Trophoblast cell (in vitro differentiated cells and primary cell): Measurements from ENCODE around the gene TTC12.

Experiments used
- DNase-seq, 2 donors: peaks; one replicate each; pipeline ENCODE4 v3.0.0-alpha.2; 2016
- H2AFZ ChIP-seq: 2 replicates; pipeline ENCODE4 v1.6.1; 2013; ENCODE audit warnings: low read length, moderate library complexity, mild to moderate bottlenecking; ENCODE audit not compliant: insufficient read depth, poor library complexity
- H2AK5ac ChIP-seq: 2 replicates; pipeline ENCODE4 v1.6.1; 2013; ENCODE audit warnings: mild to moderate bottlenecking, low read length
- H2BK120ac ChIP-seq: 2 replicates; pipeline ENCODE4 v1.6.1; 2013; ENCODE audit warnings: low read length, mild to moderate bottlenecking, moderate library complexity; ENCODE audit not compliant: insufficient read depth, poor library complexity
- H2BK12ac ChIP-seq: 2 replicates; pipeline ENCODE4 v1.6.1; 2013; ENCODE audit warnings: mild to moderate bottlenecking, low read length, moderate library complexity
- H2BK5ac ChIP-seq: 2 replicates; pipeline ENCODE4 v1.6.1; 2013; ENCODE audit warnings: low read length, low read depth, moderate library complexity, mild to moderate bottlenecking; ENCODE audit not compliant: poor library complexity
- H3K14ac ChIP-seq: 2 replicates; pipeline ENCODE4 v1.6.1; 2013; ENCODE audit warnings: mild to moderate bottlenecking, low read length
- H3K18ac ChIP-seq: 2 replicates; pipeline ENCODE4 v1.6.1; 2013; ENCODE audit warnings: mild to moderate bottlenecking, low read length
- H3K23ac ChIP-seq: 2 replicates; pipeline ENCODE4 v1.6.1; 2013; ENCODE audit warnings: low read length
- H3K27ac ChIP-seq: 2 replicates; pipeline ENCODE4 v1.5.1; 2013; ENCODE audit warnings: low read depth, mild to moderate bottlenecking, inconsistent platforms, low read length, moderate library complexity
- H3K27me3 ChIP-seq: 2 replicates; pipeline ENCODE4 v1.6.1; 2013; ENCODE audit warnings: inconsistent platforms, mild to moderate bottlenecking, low read length, moderate library complexity; ENCODE audit not compliant: insufficient read depth
- H3K36me3 ChIP-seq, 2 experiments: 1 replicate in 1 of 2; 2 replicates in 1 of 2; pipeline ENCODE4 v1.6.1; 2013; ENCODE audit warnings: low read length in 2 of 2, mild to moderate bottlenecking in 2 of 2, moderate library complexity in 1 of 2; ENCODE audit not compliant: insufficient read depth in 2 of 2, control insufficient read depth in 1 of 2
- H3K4ac ChIP-seq: 2 replicates; pipeline ENCODE4 v1.6.1; 2013; ENCODE audit warnings: low read depth, mild to moderate bottlenecking, low read length, moderate library complexity
- H3K4me1 ChIP-seq, 2 experiments: 1 replicate in 1 of 2; 2 replicates in 1 of 2; pipeline ENCODE4 v1.6.1; 2013; ENCODE audit warnings: low read length in 2 of 2, mild to moderate bottlenecking in 2 of 2, moderate library complexity in 1 of 2; ENCODE audit not compliant: insufficient read depth in 2 of 2, control insufficient read depth in 1 of 2
- H3K4me2 ChIP-seq: 2 replicates; pipeline ENCODE4 v1.6.1; 2013; ENCODE audit warnings: inconsistent platforms, mild to moderate bottlenecking, low read length, moderate library complexity
- H3K4me3 ChIP-seq: 2 replicates; pipeline ENCODE4 v1.5.1; 2013; ENCODE audit warnings: mild to moderate bottlenecking, low read depth, low read length, inconsistent platforms
- H3K79me1 ChIP-seq: one replicate; pipeline ENCODE4 v1.6.1; 2013; ENCODE audit warnings: low read length
- H3K79me2 ChIP-seq: 2 replicates; pipeline ENCODE4 v1.6.1; 2013; ENCODE audit warnings: low read length, mild to moderate bottlenecking; ENCODE audit not compliant: control insufficient read depth, insufficient read depth, poor library complexity
- H3K9ac ChIP-seq: 2 replicates; pipeline ENCODE4 v1.6.1; 2013; ENCODE audit warnings: mild to moderate bottlenecking, low read length
- H3K9me3 ChIP-seq: 2 replicates; pipeline ENCODE4 v1.6.1; 2013; ENCODE audit warnings: low read depth, mild to moderate bottlenecking, control low read depth, inconsistent platforms, low read length; ENCODE audit not compliant: insufficient read depth
- H4K12ac ChIP-seq: 2 replicates; pipeline ENCODE4 v1.6.1; 2013; ENCODE audit warnings: low read depth, mild to moderate bottlenecking, low read length, moderate library complexity
- H4K8ac ChIP-seq: 2 replicates; pipeline ENCODE4 v1.6.1; 2013; ENCODE audit warnings: low read depth, mild to moderate bottlenecking, low read length, moderate library complexity
- H4K91ac ChIP-seq: one replicate; pipeline ENCODE4 v1.6.1; 2013; ENCODE audit warnings: low read depth, mild to moderate bottlenecking, low read length, moderate library complexity
- WGBS: extraction: QIAGEN DNeasy Blood & Tissue Kit; methylation state at CpG from one replicate; pipeline ENCODE4 v1.1.7; 2013; ENCODE audit warnings: missing lambda C conversion rate; ENCODE audit not compliant: insufficient read length, insufficient coverage; ENCODE audit errors: extremely low coverage; 5-methylcytosine and 5-hydroxymethylcytosine counted together

Gene TTC12

GRCh38 chr11:113372309-113372708 lies 57.9 kb downstream of the TTC12 start:
- no CpG with 5 or more reads among the region's 4 CpGs for WGBS
- Histone ChIP-seq H3K4ac (no peak overlapping the region), H3K18ac (no peak overlapping the region), H4K12ac (no peak overlapping the region), H3K4me2 (no peak overlapping the region), H2BK12ac (no peak overlapping the region), H2AK5ac (no peak overlapping the region), H3K36me3 (peaks cover 0 to 5% of the 10 kb centered on the region in 2 experiments), H3K79me2 (no peaks in the 10 kb centered on the region), H3K23ac (no peak overlapping the region), H3K9ac (no peak overlapping the region), H3K14ac (no peak overlapping the region), H2AFZ (no peak overlapping the region), H3K27ac (no peak overlapping the region), H3K79me1 (peaks cover 2% of the 10 kb centered on the region), H2BK5ac (no peak overlapping the region), H3K4me1 (peaks cover 0 to under 1% of the 10 kb centered on the region in 2 experiments), H4K8ac (no peak overlapping the region), H3K4me3 (no peak overlapping the region), H4K91ac (no peak overlapping the region), H3K27me3 (no peaks in the 10 kb centered on the region), H2BK120ac (no peak overlapping the region), H3K9me3 (peaks cover 1% of the 10 kb centered on the region)
- no peak for DNase-seq

GRCh38 chr11:113373306-113373705 lies 58.9 kb downstream of the TTC12 start:
- Histone ChIP-seq H3K18ac (no peak overlapping the region), H3K4me1 (peaks cover 5 to 10% of the 10 kb centered on the region in 2 experiments), H3K14ac (no peak overlapping the region), H3K4me2 (no peak overlapping the region), H3K36me3 (peaks cover 0 to 2% of the 10 kb centered on the region in 2 experiments), H4K91ac (no peak overlapping the region), H2BK5ac (no peak overlapping the region), H2BK12ac (no peak overlapping the region), H3K4ac (no peak overlapping the region), H2AFZ (no peak overlapping the region), H3K4me3 (no peak overlapping the region), H3K79me1 (peaks cover 2% of the 10 kb centered on the region), H3K23ac (no peak overlapping the region), H4K8ac (no peak overlapping the region), H3K27me3 (no peaks in the 10 kb centered on the region), H3K79me2 (no peaks in the 10 kb centered on the region), H3K9ac (no peak overlapping the region), H2BK120ac (no peak overlapping the region), H4K12ac (no peak overlapping the region), H3K27ac (no peak overlapping the region), H2AK5ac (no peak overlapping the region), H3K9me3 (peaks cover 1% of the 10 kb centered on the region)
- peak in 1 of 2 donors; percentile 13 for DNase-seq
- WGBS, result no CpG with 5 or more reads among the region's 3 CpGs

- no peak overlapping the region for H3K27ac ChIP-seq
- H3K4ac ChIP-seq, result no peak overlapping the region
- H3K79me2 ChIP-seq, result no peaks in the 10 kb centered on the region
- no peak overlapping the region for H3K18ac ChIP-seq
- no peak for DNase-seq
- H3K79me1 ChIP-seq, result peaks cover 2% of the 10 kb centered on the region
- no peak overlapping the region for H2BK12ac ChIP-seq
- H3K23ac ChIP-seq, result no peak overlapping the region
- H3K9ac ChIP-seq, result no peak overlapping the region
- H2BK5ac ChIP-seq, result no peak overlapping the region
- H3K14ac ChIP-seq, result no peak overlapping the region
- H3K36me3 ChIP-seq, result no peaks in the 10 kb centered on the region
- H3K27me3 ChIP-seq, result no peaks in the 10 kb centered on the region
- H2AFZ ChIP-seq, result no peak overlapping the region
- no peak overlapping the region for H3K4me3 ChIP-seq
- H2AK5ac ChIP-seq, result no peak overlapping the region
- peaks cover 1% of the 10 kb centered on the region for H3K9me3 ChIP-seq
- no CpG with 5 or more reads among the region's 10 CpGs for WGBS
- no peak overlapping the region for H3K4me2 ChIP-seq
- H4K12ac ChIP-seq, result no peak overlapping the region
- peaks cover 5 to 10% of the 10 kb centered on the region in 2 experiments for H3K4me1 ChIP-seq
- no peak overlapping the region for H4K91ac ChIP-seq
- H2BK120ac ChIP-seq, result no peak overlapping the region
- no peak overlapping the region for H4K8ac ChIP-seq
Measured at GRCh38 chr11:113373981-113374560, 59.7 kb downstream of the TTC12 start.

DNA sequence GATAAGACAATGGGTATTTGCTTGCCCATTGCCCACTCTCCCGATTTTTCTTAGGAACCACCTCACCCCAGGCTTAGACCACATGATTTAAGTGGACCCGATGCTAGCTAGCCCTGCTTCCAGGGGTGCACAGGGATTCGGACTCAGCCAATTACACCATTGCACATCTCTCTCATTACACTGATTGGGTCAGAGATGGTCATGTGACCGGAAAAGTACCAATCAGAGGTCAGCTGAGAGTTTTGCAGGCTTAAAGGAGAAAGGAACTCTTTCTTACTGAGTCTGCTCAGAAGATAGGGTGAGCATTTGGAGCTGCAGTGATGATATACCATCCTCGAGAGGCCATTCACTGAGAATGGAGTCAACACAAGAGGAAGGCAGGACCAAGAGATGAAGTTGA lies 61.0 kb downstream of the TTC12 start:
- Histone ChIP-seq H4K91ac (no peak overlapping the region), H3K36me3 (no peaks in the 10 kb centered on the region), H2AFZ (no peak overlapping the region), H3K79me1 (peaks cover 2% of the 10 kb centered on the region), H3K4me3 (no peak overlapping the region), H3K23ac (no peak overlapping the region), H4K8ac (no peak overlapping the region), H3K4me2 (no peak overlapping the region), H2AK5ac (no peak overlapping the region), H2BK12ac (no peak overlapping the region), H3K27ac (no peak overlapping the region), H3K9ac (no peak overlapping the region), H3K18ac (no peak overlapping the region), H3K79me2 (no peaks in the 10 kb centered on the region), H2BK120ac (no peak overlapping the region), H3K4ac (no peak overlapping the region), H3K27me3 (no peaks in the 10 kb centered on the region), H3K4me1 (peaks cover 5 to 10% of the 10 kb centered on the region in 2 experiments), H3K14ac (no peak overlapping the region), H3K9me3 (peaks cover 1% of the 10 kb centered on the region), H4K12ac (no peak overlapping the region), H2BK5ac (no peak overlapping the region)
- DNase-seq, result no peak
- no CpG with 5 or more reads among the region's 5 CpGs for WGBS
